Activated CD8-positive, alpha-beta T cell treated with anti-CD3 and anti-CD28 coated beads for 36 hours (primary cell): ENCODE data around the gene NRF1. TPM values are rescaled to one million over a fixed set of nuclear protein-coding genes. Genes with fewer than 3 reads are reported as not detected.
"Not testable (repeated sequence)": the region's sequence is repeated elsewhere in the genome, so short reads cannot be mapped to it uniquely, and the experiment has no call there.

Experiments used
- ATAC-seq: fragments of 200-7000 bp; cut with Tn5 transposase; one replicate; pipeline ENCODE4 v1.10.0; 2021; ENCODE audit warnings: mild to moderate bottlenecking, moderate library complexity
- CTCF ChIA-PET: fragments of 350-600 bp; sonication (Branson Sonifier 250); formaldehyde crosslinking; loops from one replicate; lab custom pipeline; 2021; ENCODE audit warnings: antibody characterized with exemption; lab: Charles Lee
- POLR2A ChIA-PET: fragments of 350-600 bp; sonication (Branson Sonifier 250); formaldehyde crosslinking; loops from one replicate; lab custom pipeline; 2021; ENCODE audit warnings: antibody characterized with exemption; lab: Charles Lee
- DNase-seq: peaks from one replicate; pipeline ENCODE4 v3.0.0-alpha.2; 2020
- H3K27ac Mint-ChIP-seq: one replicate; pipeline ENCODE4 v1.8.0; 2021; ENCODE audit warnings: mild to moderate bottlenecking, mixed read lengths
- H3K27me3 Mint-ChIP-seq: one replicate; pipeline ENCODE4 v1.8.0; 2021; ENCODE audit warnings: mixed read lengths
- H3K36me3 Mint-ChIP-seq: one replicate; pipeline ENCODE4 v1.8.0; 2021; ENCODE audit warnings: low read depth, mixed read lengths
- H3K4me1 Mint-ChIP-seq: one replicate; pipeline ENCODE4 v1.8.0; 2021; ENCODE audit warnings: low read depth, mixed read lengths
- H3K4me3 Mint-ChIP-seq: one replicate; pipeline ENCODE4 v1.8.0; 2021; ENCODE audit warnings: mild to moderate bottlenecking, moderate library complexity, mixed read lengths
- H3K9me3 Mint-ChIP-seq: one replicate; pipeline ENCODE4 v1.8.0; 2021; ENCODE audit warnings: mixed read lengths
- intact Hi-C: fragments of 100-400 bp; cut with micrococcal nuclease; formaldehyde crosslinking; loops from one replicate; pipeline ENCODE4 v1.10.0; 2022
- total RNA-seq, 2 experiments: library from RNA; stranded (reverse); gene quantifications; one replicate each; pipeline ENCODE4 v1.2.3, GENCODE V29; 2021
- TF ChIP-seq, protein P1 (sequence below): fragments of 200-600 bp; IDR thresholded peaks from one replicate; pipeline ENCODE4 v1.8.0; 2022; ENCODE audit warnings: antibody characterized with exemption, mild to moderate bottlenecking

Gene NRF1
- total RNA-seq, 2 experiments from 2014 or later: 23.3 to 23.9 TPM

DNA sequence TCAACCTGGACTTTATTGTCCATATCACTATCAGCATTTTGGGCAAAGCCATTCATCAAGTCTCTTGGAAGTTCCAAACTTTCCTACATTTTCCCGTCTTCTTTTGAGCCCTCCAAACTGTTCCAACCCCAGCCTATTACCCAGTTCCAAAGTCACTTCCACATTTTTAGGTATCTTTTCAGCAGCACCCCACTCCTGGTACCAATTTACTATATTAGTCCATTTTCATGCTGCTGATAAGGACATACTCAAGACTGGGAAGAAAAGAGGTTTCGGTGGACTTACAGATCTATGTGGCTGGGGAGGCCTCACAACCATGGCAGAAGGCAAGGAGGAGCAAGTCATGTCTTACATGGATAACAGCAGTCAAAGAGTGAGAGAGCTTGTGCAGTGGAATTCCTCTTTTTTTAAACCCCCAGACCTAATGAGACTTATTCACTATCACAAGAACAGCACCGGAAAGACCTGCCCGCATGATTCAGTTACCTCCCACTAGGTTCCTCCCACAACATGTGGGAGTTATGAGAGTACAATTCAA, 50.2 kb downstream of the NRF1 start:
- POLR2A ChIA-PET: no interaction called here
- H3K9me3 Mint-ChIP-seq: peaks cover 17% of the 10 kb centered on the region
- TF ChIP-seq, protein P1, sequence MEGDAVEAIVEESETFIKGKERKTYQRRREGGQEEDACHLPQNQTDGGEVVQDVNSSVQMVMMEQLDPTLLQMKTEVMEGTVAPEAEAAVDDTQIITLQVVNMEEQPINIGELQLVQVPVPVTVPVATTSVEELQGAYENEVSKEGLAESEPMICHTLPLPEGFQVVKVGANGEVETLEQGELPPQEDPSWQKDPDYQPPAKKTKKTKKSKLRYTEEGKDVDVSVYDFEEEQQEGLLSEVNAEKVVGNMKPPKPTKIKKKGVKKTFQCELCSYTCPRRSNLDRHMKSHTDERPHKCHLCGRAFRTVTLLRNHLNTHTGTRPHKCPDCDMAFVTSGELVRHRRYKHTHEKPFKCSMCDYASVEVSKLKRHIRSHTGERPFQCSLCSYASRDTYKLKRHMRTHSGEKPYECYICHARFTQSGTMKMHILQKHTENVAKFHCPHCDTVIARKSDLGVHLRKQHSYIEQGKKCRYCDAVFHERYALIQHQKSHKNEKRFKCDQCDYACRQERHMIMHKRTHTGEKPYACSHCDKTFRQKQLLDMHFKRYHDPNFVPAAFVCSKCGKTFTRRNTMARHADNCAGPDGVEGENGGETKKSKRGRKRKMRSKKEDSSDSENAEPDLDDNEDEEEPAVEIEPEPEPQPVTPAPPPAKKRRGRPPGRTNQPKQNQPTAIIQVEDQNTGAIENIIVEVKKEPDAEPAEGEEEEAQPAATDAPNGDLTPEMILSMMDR: no peak

DNA sequence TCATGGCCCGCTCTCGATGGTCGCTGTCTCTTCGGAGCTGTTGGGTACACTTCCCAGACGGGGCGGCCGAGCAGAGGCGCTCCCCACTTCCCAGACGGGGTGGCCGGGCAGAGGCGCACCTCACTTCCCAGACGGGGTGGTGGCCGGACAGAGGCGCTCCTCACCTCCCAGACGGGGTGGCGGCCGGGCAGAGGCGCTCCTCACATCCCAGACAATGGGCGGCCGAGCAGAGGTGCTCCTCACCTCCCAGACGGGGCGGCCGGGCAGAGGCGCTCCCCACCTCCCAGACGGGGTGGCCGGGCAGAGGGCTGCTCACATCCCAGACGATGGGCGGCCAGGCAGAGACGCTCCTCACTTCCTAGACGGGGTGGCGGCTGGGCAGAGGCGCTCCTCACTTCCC, 51.7 kb downstream of the NRF1 start:
- H3K27me3 Mint-ChIP-seq, intact Hi-C loops, ATAC-seq, DNase-seq, POLR2A ChIA-PET, H3K4me1 Mint-ChIP-seq, H3K27ac Mint-ChIP-seq, CTCF ChIA-PET, H3K4me3 Mint-ChIP-seq: not testable (repeated sequence)
- peaks cover 41% of the 10 kb centered on the region for H3K36me3 Mint-ChIP-seq
- H3K9me3 Mint-ChIP-seq: peaks cover 17% of the 10 kb centered on the region

More for the DNA sequence above, 50.2 kb downstream of the NRF1 start:
- Mint-ChIP-seq H3K27ac (no peak overlapping the region), H3K36me3 (peaks cover 52% of the 10 kb centered on the region), H3K4me3 (no peak overlapping the region), H3K4me1 (peaks cover 10% of the 10 kb centered on the region), H3K27me3 (no peaks in the 10 kb centered on the region)
- ATAC-seq: no peak
- intact Hi-C loops: no loop called here
- CTCF ChIA-PET: no interaction called here
- no peak for DNase-seq

DNA sequence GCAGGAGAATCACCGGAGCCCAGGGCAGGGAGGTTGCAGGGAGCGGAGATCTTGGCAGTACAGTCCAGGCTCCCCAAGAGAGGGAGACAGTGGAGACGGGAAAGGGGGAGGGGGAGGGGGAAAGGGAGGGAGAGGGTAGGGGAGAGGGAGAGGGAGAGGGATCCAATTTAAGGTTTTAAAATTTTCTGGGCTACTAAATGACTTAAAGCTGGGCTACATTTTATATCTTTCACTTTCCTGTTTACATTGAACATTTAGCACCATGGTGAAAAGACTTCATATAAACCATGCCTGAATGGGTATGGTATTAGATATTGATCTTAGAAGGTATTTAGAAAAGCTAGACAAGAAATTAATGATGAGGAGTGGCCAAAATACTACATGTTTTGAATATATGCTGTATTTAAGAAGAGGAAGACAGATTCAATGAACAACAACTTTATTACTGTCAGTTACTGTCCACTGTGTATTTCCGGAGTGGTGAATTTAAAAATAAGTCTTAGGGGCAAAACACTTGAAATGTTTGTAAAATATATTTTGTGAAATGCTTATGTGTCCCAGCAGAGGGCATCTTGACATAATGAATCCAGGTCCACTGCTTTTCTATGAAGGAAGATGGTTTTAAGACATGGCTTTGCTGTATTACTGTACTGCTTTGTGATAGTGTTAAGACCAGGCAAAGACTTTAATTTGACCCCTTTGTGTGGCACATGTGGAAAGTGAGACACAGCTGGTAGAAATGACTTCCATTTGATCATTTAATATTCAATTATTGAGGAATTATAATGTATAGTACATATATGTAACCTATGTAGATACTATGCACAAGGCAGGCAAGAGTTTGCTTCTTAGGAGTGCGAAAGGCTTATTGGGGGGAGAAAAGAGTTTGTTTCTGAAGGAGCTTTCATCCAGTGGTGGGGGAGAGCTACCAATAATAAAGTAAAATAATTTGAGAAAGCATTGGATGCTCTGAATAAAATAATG, 52.8 kb downstream of the NRF1 start:
- ATAC-seq (peak; percentile 45), DNase-seq (no peak)
- Mint-ChIP-seq H3K27ac (no peak overlapping the region), H3K27me3 (no peaks in the 10 kb centered on the region), H3K4me3 (no peak overlapping the region), H3K36me3 (peaks cover 35% of the 10 kb centered on the region), H3K4me1 (peaks cover 7% of the 10 kb centered on the region), H3K9me3 (peaks cover 17% of the 10 kb centered on the region)
- CTCF ChIA-PET: interaction anchor here (0.6 to 2.1 kb wide), 8 partner anchors 10 to 165 kb away, joined by 3 to 16 read pairs (median 4); no protein-coding TSS in a partner anchor
- POLR2A ChIA-PET: interaction anchor here (0.6 kb wide), 1 partner anchor 124 kb away, joined by 3 read pairs; no protein-coding TSS in a partner anchor
- TF ChIP-seq, protein P1: peak; percentile 45
- intact Hi-C loops: loop anchor here (1.0 kb wide), 1 partner anchor 163 kb away; no protein-coding TSS in a partner anchor

DNA sequence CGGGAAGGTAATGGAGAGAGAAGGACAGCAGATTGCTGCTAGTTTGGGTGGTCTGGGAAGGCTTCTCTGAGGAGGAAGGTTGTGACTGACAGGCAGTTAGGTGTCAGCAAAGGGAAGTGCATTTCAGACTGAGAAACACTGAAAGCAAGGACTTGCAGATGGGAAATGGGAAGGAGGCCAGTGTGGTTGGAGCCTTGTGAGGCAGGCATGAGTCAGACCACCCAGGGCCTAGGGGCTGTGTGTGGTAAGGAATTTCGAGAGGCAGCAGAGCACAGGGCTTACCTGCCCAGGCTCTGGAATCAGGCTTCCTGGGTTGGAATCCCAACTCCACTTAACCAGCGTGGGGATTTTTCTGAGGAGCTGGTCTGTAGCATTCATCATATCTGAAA, 53.5 kb downstream of the NRF1 start:
- no peak for ATAC-seq
- DNase-seq: no peak
- Mint-ChIP-seq H3K27me3 (no peaks in the 10 kb centered on the region), H3K4me3 (no peak overlapping the region), H3K9me3 (peaks cover 13% of the 10 kb centered on the region), H3K36me3 (peaks cover 28% of the 10 kb centered on the region), H3K4me1 (peaks cover 7% of the 10 kb centered on the region), H3K27ac (no peak overlapping the region)
- POLR2A ChIA-PET: no interaction called here
- intact Hi-C loops: no loop called here
- TF ChIP-seq, protein P1: no peak
- CTCF ChIA-PET: interaction anchor here (1.0 to 2.1 kb wide), 7 partner anchors 9 to 162 kb away, joined by 3 to 16 read pairs (median 4); no protein-coding TSS in a partner anchor

DNA sequence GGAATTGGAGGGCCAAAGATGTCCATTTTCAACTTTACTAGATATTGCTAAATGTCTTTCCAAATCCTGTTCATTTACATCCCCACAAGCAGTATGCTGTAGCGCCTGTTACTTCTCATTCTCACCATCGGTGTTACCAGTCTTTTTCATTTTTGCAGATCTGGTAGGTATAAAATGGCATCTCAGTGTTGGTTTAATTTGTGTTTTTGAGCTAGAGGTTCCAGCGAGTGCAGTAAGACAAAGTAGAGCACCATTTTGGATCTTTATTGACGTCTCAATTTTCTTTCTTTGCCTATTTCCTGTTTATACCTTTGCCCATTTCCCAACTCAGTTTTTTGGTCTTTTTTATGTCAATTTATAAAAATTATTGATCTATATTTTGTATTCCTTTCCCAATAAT, 55.6 kb downstream of the NRF1 start:
- no peak for ATAC-seq
- peaks cover 4% of the 10 kb centered on the region for H3K4me1 Mint-ChIP-seq
- POLR2A ChIA-PET: no interaction called here
- H3K27me3 Mint-ChIP-seq: no peaks in the 10 kb centered on the region
- no peak for DNase-seq
- CTCF ChIA-PET: interaction anchor here (1.0 to 2.2 kb wide), 2 partner anchors 34 to 162 kb away, joined by 3 to 7 read pairs; no protein-coding TSS in a partner anchor
- H3K9me3 Mint-ChIP-seq: no peaks in the 10 kb centered on the region
- peaks cover 7% of the 10 kb centered on the region for H3K36me3 Mint-ChIP-seq
- no peak overlapping the region for H3K27ac Mint-ChIP-seq
- TF ChIP-seq, protein P1: no peak
- H3K4me3 Mint-ChIP-seq: no peak overlapping the region
- intact Hi-C loops: no loop called here
